ENCODE data around the gene VTI1A.
"Not testable (repeated sequence)": the region's sequence is repeated elsewhere in the genome, so short reads cannot be mapped to it uniquely, and the experiment has no call there.

The VTI1A gene

DNA sequence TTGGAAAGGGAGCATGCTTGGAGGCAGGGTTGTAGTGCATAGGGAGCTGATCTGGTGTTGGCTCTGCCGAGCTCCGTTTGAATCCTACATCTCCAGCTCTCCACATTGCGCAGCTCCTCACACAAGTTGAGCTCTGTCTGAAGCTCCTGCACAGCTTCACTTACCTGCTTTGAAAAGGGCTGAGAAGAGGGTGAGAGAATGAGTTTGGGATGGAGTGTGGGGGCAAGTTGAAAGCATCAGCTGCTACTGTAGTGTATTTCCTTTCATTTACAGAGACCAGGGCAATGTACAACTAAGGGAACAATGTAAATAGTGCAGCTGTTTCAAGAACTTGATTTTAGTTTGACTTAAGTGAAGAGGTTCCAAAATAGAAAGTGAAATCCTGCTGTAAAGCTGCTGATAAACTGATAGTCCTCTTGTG is 88.5 kb downstream of the VTI1A start:
- no peaks in the 10 kb centered on the region for H3K36me3 ChIP-seq (ENCODE audit: control insufficient read depth, insufficient read depth, low read length)
- no peaks in the 10 kb centered on the region for H3K9me3 ChIP-seq (ENCODE audit: control insufficient read depth, low read length)
- no peaks in the 10 kb centered on the region for H3K27me3 ChIP-seq (ENCODE audit: control insufficient read depth, insufficient read depth, low read length)
- no peak overlapping the region for H3K9ac ChIP-seq (ENCODE audit: low read length)
- H3K4me3 ChIP-seq (ENCODE audit: low read length): no peak overlapping the region
- H3K4me1 ChIP-seq (ENCODE audit: control insufficient read depth, insufficient read depth, low read length): no peaks in the 10 kb centered on the region

DNA sequence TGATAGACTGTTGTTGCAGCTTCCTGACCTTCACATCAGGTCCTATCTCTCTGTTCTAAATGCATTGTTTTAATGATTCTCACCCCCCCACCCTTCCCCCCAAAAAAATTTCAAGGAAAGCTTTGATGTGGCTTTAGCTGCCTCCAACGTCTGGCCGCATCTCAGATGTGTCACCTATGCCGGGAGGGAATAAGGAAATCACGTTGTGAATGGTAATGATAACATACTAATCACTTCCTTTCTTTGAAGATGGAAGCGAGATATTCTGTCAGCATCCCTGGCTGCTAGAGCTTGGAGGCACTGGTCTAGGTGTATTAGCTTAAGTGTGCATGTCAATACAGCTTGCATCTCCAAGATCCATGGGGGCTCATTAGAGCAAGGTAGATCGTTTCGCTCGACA is 89.6 kb downstream of the VTI1A start:
- Histone ChIP-seq H3K27me3 (ENCODE audit: control insufficient read depth, insufficient read depth, low read length) (no peaks in the 10 kb centered on the region), H3K36me3 (ENCODE audit: control insufficient read depth, insufficient read depth, low read length) (no peaks in the 10 kb centered on the region), H3K4me3 (ENCODE audit: low read length) (no peak overlapping the region), H3K9ac (ENCODE audit: low read length) (no peak overlapping the region), H3K9me3 (ENCODE audit: control insufficient read depth, low read length) (no peaks in the 10 kb centered on the region), H3K4me1 (ENCODE audit: control insufficient read depth, insufficient read depth, low read length) (no peaks in the 10 kb centered on the region)

GRCh38 chr10:112538168-112538567 is 91.2 kb downstream of the VTI1A start:
- Histone ChIP-seq H3K4me1 (ENCODE audit: control insufficient read depth, insufficient read depth, low read length) (no peaks in the 10 kb centered on the region), H3K9me3 (ENCODE audit: control insufficient read depth, low read length) (no peaks in the 10 kb centered on the region), H3K9ac (ENCODE audit: low read length) (no peak overlapping the region), H3K36me3 (ENCODE audit: control insufficient read depth, insufficient read depth, low read length) (no peaks in the 10 kb centered on the region), H3K4me3 (ENCODE audit: low read length) (no peak overlapping the region), H3K27me3 (ENCODE audit: control insufficient read depth, insufficient read depth, low read length) (no peaks in the 10 kb centered on the region)

GRCh38 chr10:112539340-112539739 is 92.3 kb downstream of the VTI1A start:
- Histone ChIP-seq H3K9ac (ENCODE audit: low read length) (no peak overlapping the region), H3K4me1 (ENCODE audit: control insufficient read depth, insufficient read depth, low read length) (no peaks in the 10 kb centered on the region), H3K36me3 (ENCODE audit: control insufficient read depth, insufficient read depth, low read length) (no peaks in the 10 kb centered on the region), H3K4me3 (ENCODE audit: low read length) (no peak overlapping the region), H3K27me3 (ENCODE audit: control insufficient read depth, insufficient read depth, low read length) (no peaks in the 10 kb centered on the region), H3K9me3 (ENCODE audit: control insufficient read depth, low read length) (no peaks in the 10 kb centered on the region)

DNA sequence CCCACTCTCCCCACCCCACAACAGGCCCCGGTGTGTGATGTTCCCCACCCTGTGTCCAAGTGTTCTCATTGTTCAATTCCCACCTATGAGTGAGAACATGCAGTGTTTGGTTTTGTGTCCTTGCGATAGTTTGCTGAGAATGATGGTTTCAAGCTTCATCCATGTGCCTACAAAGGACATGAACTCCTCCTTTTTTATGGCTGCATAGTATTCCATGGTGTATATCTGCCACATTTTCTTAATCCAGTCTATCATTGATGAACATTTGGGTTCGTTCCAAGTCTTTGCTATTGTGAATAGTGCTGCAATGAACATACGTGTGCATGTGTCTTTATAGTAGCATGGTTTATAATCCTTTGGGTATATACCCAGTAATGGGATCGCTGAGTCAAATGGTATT is 95.8 kb downstream of the VTI1A start:
- not testable (repeated sequence) for H3K36me3 ChIP-seq (ENCODE audit: control insufficient read depth, insufficient read depth, low read length); H3K4me1 ChIP-seq (ENCODE audit: control insufficient read depth, insufficient read depth, low read length); H3K9me3 ChIP-seq (ENCODE audit: control insufficient read depth, low read length); H3K27me3 ChIP-seq (ENCODE audit: control insufficient read depth, insufficient read depth, low read length); H3K9ac ChIP-seq (ENCODE audit: low read length); H3K4me3 ChIP-seq (ENCODE audit: low read length)

- H3K27me3 ChIP-seq (ENCODE audit: control insufficient read depth, insufficient read depth, low read length): no peaks in the 10 kb centered on the region
- no peak overlapping the region for H3K9ac ChIP-seq (ENCODE audit: low read length)
- no peak overlapping the region for H3K4me3 ChIP-seq (ENCODE audit: low read length)
- peaks cover 3% of the 10 kb centered on the region for H3K4me1 ChIP-seq (ENCODE audit: control insufficient read depth, insufficient read depth, low read length)
- H3K36me3 ChIP-seq (ENCODE audit: control insufficient read depth, insufficient read depth, low read length): no peaks in the 10 kb centered on the region
- H3K9me3 ChIP-seq (ENCODE audit: control insufficient read depth, low read length): no peaks in the 10 kb centered on the region
Observed at GRCh38 chr10:112546474-112546873, 99.5 kb downstream of the VTI1A start.

GRCh38 chr10:112548535-112549276 is 101.7 kb downstream of the VTI1A start:
- Histone ChIP-seq H3K4me3 (ENCODE audit: low read length) (no peak overlapping the region), H3K9ac (ENCODE audit: low read length) (no peak overlapping the region), H3K36me3 (ENCODE audit: control insufficient read depth, insufficient read depth, low read length) (no peaks in the 10 kb centered on the region), H3K4me1 (ENCODE audit: control insufficient read depth, insufficient read depth, low read length) (peaks cover 6% of the 10 kb centered on the region), H3K9me3 (ENCODE audit: control insufficient read depth, low read length) (no peaks in the 10 kb centered on the region), H3K27me3 (ENCODE audit: control insufficient read depth, insufficient read depth, low read length) (no peaks in the 10 kb centered on the region)

GRCh38 chr10:112552593-112553110 is 105.6 kb downstream of the VTI1A start:
- no peaks in the 10 kb centered on the region for H3K36me3 ChIP-seq (ENCODE audit: control insufficient read depth, insufficient read depth, low read length)
- H3K27me3 ChIP-seq (ENCODE audit: control insufficient read depth, insufficient read depth, low read length): no peaks in the 10 kb centered on the region
- no peak overlapping the region for H3K9ac ChIP-seq (ENCODE audit: low read length)
- H3K9me3 ChIP-seq (ENCODE audit: control insufficient read depth, low read length): no peaks in the 10 kb centered on the region
- H3K4me3 ChIP-seq (ENCODE audit: low read length): no peak overlapping the region
- peaks cover 7% of the 10 kb centered on the region for H3K4me1 ChIP-seq (ENCODE audit: control insufficient read depth, insufficient read depth, low read length)

GRCh38 chr10:112553315-112553714 is 106.3 kb downstream of the VTI1A start:
- Histone ChIP-seq H3K36me3 (ENCODE audit: control insufficient read depth, insufficient read depth, low read length) (no peaks in the 10 kb centered on the region), H3K9ac (ENCODE audit: low read length) (no peak overlapping the region), H3K9me3 (ENCODE audit: control insufficient read depth, low read length) (no peaks in the 10 kb centered on the region), H3K4me1 (ENCODE audit: control insufficient read depth, insufficient read depth, low read length) (peaks cover 14% of the 10 kb centered on the region), H3K4me3 (ENCODE audit: low read length) (no peak overlapping the region), H3K27me3 (ENCODE audit: control insufficient read depth, insufficient read depth, low read length) (no peaks in the 10 kb centered on the region)

DNA sequence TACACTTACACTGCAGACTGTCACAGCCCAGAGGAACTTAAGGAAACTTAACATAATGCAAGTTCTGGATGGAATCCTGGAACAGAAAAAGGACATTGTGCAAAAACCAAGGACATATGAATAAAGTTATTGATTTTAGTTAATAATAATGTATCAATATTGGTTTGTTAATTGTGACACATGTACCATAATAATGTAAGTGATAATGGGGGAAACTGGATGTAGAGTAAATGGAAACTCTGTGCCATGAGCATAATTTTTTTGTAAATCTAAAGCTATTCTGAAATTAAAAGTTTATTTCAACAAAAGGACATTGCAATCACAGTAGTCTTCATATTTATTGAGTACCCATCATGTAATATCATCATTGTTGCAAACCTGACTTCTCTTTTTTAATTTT is 107.2 kb downstream of the VTI1A start:
- peaks cover 17% of the 10 kb centered on the region for H3K4me1 ChIP-seq (ENCODE audit: control insufficient read depth, insufficient read depth, low read length)
- no peak overlapping the region for H3K4me3 ChIP-seq (ENCODE audit: low read length)
- no peaks in the 10 kb centered on the region for H3K9me3 ChIP-seq (ENCODE audit: control insufficient read depth, low read length)
- no peaks in the 10 kb centered on the region for H3K36me3 ChIP-seq (ENCODE audit: control insufficient read depth, insufficient read depth, low read length)
- H3K27me3 ChIP-seq (ENCODE audit: control insufficient read depth, insufficient read depth, low read length): no peaks in the 10 kb centered on the region
- no peak overlapping the region for H3K9ac ChIP-seq (ENCODE audit: low read length)

DNA sequence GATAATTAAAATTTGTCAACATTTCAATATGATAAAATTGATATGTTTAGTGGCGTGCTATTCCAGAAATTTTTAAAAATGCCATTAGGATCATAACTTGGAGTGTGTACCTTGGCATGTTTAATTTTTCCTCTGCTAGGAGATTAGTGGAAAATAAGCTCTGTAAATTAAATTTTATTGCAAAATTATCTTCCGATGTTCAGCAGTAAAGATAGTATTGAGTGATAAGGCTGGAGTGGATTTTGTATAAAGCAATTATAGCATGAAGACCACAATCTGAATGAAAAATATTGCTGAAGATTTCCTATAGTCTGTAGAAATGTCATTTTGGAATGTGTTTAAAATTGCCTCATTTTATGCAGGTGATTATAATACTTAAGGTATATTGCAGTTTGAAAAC is 110.2 kb downstream of the VTI1A start:
- Histone ChIP-seq H3K4me3 (ENCODE audit: low read length) (no peak overlapping the region), H3K4me1 (ENCODE audit: control insufficient read depth, insufficient read depth, low read length) (peaks cover 11% of the 10 kb centered on the region), H3K36me3 (ENCODE audit: control insufficient read depth, insufficient read depth, low read length) (no peaks in the 10 kb centered on the region), H3K27me3 (ENCODE audit: control insufficient read depth, insufficient read depth, low read length) (no peaks in the 10 kb centered on the region), H3K9ac (ENCODE audit: low read length) (no peak overlapping the region), H3K9me3 (ENCODE audit: control insufficient read depth, low read length) (no peaks in the 10 kb centered on the region)

- Histone ChIP-seq H3K27me3 (ENCODE audit: control insufficient read depth, insufficient read depth, low read length) (no peaks in the 10 kb centered on the region), H3K4me3 (ENCODE audit: low read length) (no peak overlapping the region), H3K9me3 (ENCODE audit: control insufficient read depth, low read length) (no peaks in the 10 kb centered on the region), H3K4me1 (ENCODE audit: control insufficient read depth, insufficient read depth, low read length) (peaks cover 19% of the 10 kb centered on the region), H3K9ac (ENCODE audit: low read length) (no peak overlapping the region), H3K36me3 (ENCODE audit: control insufficient read depth, insufficient read depth, low read length) (no peaks in the 10 kb centered on the region)
Observed at GRCh38 chr10:112558476-112559142, 111.6 kb downstream of the VTI1A start.

All from mucosa of stomach (tissue), 1 donor.